DOHH2 (cell line): Measurements from ENCODE around the gene PRICKLE4.

Experiments
- H3F3A ChIP-seq: fragments of 200-600 bp; sonication (generic), shearing (Covaris generic); 2 replicates; pipeline ENCODE4 v1.6.0; 2016; ENCODE audit warnings: antibody characterized with exemption, mild to moderate bottlenecking; ENCODE audit not compliant: control insufficient read depth, insufficient read depth
- H3K27ac ChIP-seq: fragments of 200-600 bp; sonication (generic); 2 replicates; pipeline ENCODE4 v1.5.1; 2014; ENCODE audit warnings: low read depth, mild to moderate bottlenecking, low read length, moderate library complexity
- H3K27me3 ChIP-seq: fragments of 200-600 bp; sonication (generic); 2 replicates; pipeline ENCODE4 v1.6.1; 2014; ENCODE audit warnings: mild to moderate bottlenecking, low read length, mixed read lengths; ENCODE audit not compliant: control insufficient read depth
- H3K36me3 ChIP-seq: fragments of 200-600 bp; sonication (generic); 2 replicates; pipeline ENCODE4 v1.6.1; 2014; ENCODE audit warnings: mild to moderate bottlenecking, low read length, moderate library complexity, mixed read lengths; ENCODE audit not compliant: control insufficient read depth
- H3K4me1 ChIP-seq: fragments of 200-600 bp; sonication (generic); 2 replicates; pipeline ENCODE4 v1.6.1; 2014; ENCODE audit warnings: mild to moderate bottlenecking, low read length, mixed read lengths; ENCODE audit not compliant: control insufficient read depth
- H3K4me2 ChIP-seq: fragments of 200-600 bp; sonication (generic); 2 replicates; pipeline ENCODE4 v1.6.0; 2014; ENCODE audit warnings: mild to moderate bottlenecking, low read length, moderate library complexity
- H3K4me3 ChIP-seq: fragments of 200-600 bp; sonication (generic); 2 replicates; pipeline ENCODE4 v1.5.1; 2014; ENCODE audit warnings: mild to moderate bottlenecking, low read length, mixed read lengths
- H3K79me2 ChIP-seq: fragments of 200-600 bp; sonication (generic); 2 replicates; pipeline ENCODE4 v1.6.1; 2014; ENCODE audit warnings: mild to moderate bottlenecking, low read length, mixed read lengths; ENCODE audit not compliant: control insufficient read depth
- H3K9me2 ChIP-seq: fragments of 200-600 bp; sonication (generic); replicated peaks from 2 replicates; pipeline ENCODE4 v1.6.1; 2014; ENCODE audit warnings: mild to moderate bottlenecking, low read length, mixed read lengths; ENCODE audit not compliant: control insufficient read depth
- H3K9me3 ChIP-seq: fragments of 200-600 bp; sonication (generic); 2 replicates; pipeline ENCODE4 v1.6.1; 2014; ENCODE audit warnings: antibody characterized with exemption, low read length, mixed read lengths; ENCODE audit not compliant: control insufficient read depth, insufficient read depth
- H4K20me1 ChIP-seq: fragments of 200-600 bp; sonication (generic); 2 replicates; pipeline ENCODE4 v1.6.0; 2014; ENCODE audit warnings: low read depth, mild to moderate bottlenecking, antibody characterized with exemption, low read length, moderate library complexity; ENCODE audit not compliant: control insufficient read depth, insufficient read depth
- EZH2phosphoT487 ChIP-seq: fragments of 200-600 bp; sonication (generic); IDR thresholded peaks from 2 replicates; pipeline ENCODE4 v1.6.1; 2017; ENCODE audit warnings: borderline replicate concordance, mild to moderate bottlenecking, antibody characterized with exemption, low read length, moderate library complexity, mixed read lengths
- TF ChIP-seq, protein P1 (sequence below): fragments of 200-600 bp; sonication (generic); IDR thresholded peaks from one replicate; pipeline ENCODE4 v1.5.1; 2014; ENCODE audit warnings: antibody characterized with exemption, mild to moderate bottlenecking, low read depth, low read length; ENCODE audit not compliant: poor library complexity, severe bottlenecking

The PRICKLE4 gene

DNA sequence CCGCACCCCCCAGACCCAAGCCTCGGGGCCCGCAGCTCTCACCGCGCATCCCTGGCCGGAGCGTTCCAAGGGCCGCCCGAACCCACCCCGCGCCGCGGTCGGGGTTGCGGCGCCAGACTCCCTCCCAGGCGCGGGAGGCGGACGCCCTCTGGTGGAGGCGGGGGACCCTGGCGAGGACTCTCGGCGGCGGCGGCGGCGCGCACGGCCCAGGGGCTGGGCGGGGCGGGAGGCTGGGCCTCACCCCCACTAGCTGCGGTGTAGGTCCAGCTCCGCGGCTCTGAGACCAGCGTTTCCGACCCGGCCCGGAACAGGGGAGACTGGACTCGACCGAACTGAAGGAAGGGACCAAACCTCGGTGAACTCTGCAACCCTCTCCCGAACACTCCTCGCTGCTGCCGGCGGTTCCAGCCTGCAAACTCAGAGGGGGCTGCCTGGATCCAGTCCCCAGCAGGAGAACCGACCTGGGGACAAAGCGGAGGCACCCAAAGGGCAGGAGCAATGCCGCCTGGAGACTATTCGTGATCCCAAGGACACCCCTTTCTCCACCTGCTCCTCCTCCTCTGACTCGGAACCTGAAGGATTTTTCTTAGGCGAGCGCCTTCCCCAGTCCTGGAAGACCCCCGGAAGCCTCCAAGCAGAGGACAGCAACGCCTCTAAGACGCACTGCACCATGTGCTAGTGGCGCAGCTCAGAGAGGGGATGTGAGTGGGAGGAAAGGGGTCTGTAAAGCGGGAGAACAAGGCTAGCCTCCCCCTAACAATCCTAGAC, 6.1 kb downstream of the PRICKLE4 start:
- no peaks in the 10 kb centered on the region for H3K9me2 ChIP-seq
- TF ChIP-seq, protein P1, sequence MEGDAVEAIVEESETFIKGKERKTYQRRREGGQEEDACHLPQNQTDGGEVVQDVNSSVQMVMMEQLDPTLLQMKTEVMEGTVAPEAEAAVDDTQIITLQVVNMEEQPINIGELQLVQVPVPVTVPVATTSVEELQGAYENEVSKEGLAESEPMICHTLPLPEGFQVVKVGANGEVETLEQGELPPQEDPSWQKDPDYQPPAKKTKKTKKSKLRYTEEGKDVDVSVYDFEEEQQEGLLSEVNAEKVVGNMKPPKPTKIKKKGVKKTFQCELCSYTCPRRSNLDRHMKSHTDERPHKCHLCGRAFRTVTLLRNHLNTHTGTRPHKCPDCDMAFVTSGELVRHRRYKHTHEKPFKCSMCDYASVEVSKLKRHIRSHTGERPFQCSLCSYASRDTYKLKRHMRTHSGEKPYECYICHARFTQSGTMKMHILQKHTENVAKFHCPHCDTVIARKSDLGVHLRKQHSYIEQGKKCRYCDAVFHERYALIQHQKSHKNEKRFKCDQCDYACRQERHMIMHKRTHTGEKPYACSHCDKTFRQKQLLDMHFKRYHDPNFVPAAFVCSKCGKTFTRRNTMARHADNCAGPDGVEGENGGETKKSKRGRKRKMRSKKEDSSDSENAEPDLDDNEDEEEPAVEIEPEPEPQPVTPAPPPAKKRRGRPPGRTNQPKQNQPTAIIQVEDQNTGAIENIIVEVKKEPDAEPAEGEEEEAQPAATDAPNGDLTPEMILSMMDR: peak; percentile 55
- no peak for TF ChIP-seq EZH2phosphoT487
- no peaks in the 10 kb centered on the region; the same call in 1 of the 2 replicates for H4K20me1 ChIP-seq
- H3K4me2 ChIP-seq: peak overlapping the region; percentile 93
- H3K27me3 ChIP-seq: no peaks in the 10 kb centered on the region
- peak overlapping the region; percentile 77 for H3K4me3 ChIP-seq
- peaks cover 42% of the 10 kb centered on the region for H3K79me2 ChIP-seq
- peaks cover 38% of the 10 kb centered on the region for H3K36me3 ChIP-seq
- H3K4me1 ChIP-seq: peaks cover 37% of the 10 kb centered on the region
- H3F3A ChIP-seq: peaks cover 21% of the 10 kb centered on the region
- peak overlapping the region; percentile 88 for H3K27ac ChIP-seq
- H3K9me3 ChIP-seq: no peaks in the 10 kb centered on the region

DNA sequence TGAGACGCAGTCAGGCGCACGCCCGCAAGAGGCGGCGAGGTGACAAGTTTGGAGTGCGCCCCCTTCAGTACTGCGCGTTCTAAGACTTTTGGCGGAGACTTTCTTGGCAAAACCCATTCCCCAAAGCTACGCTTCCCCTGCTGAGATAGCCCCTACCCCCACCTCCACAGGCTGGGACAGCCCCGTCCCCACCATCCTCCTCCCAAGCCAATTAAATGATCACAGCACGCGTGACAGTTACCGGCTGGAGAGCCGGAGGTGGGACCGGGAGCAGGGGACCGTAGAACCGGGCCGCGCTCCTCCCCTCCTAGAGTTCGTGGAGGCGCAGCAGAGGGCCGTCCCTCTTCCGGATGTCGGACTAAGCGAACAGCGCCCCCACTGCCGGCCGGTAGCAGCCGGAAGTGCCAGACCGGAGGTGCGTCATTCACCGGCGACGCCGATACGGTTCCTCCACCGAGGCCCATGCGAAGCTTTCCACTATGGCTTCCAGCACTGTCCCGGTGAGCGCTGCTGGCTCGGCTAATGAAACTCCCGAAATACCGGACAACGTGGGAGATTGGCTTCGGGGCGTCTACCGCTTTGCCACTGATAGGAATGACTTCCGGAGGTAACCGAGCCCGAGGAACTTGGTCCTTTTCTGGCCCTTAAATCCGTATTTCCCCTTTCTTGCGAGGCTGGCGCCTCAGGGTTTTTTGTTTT, 6.8 kb downstream of the PRICKLE4 start, which contains the start of gene TOMM6:
Gene TOMM6, plus strand, starts transcription at position 476 of the 699 bp plus-strand sequence. Its CDS starts 4 bp downstream, at position 480.
- Histone ChIP-seq H3K4me1 (peaks cover 34% of the 10 kb centered on the region), H3K4me2 (peak within 1 kb of the TSS; percentile 93), H3K9me2 (no peaks in the 10 kb centered on the region), H4K20me1 (no peaks in the 10 kb centered on the region; the same call in 1 of the 2 replicates), H3K79me2 (peaks cover 42% of the 10 kb centered on the region), H3K36me3 (peaks cover 46% of the 10 kb centered on the region), H3K9me3 (no peaks in the 10 kb centered on the region), H3K27me3 (no peaks in the 10 kb centered on the region), H3K27ac (peak within 1 kb of the TSS; percentile 88), H3F3A (peaks cover 27% of the 10 kb centered on the region), H3K4me3 (peak within 1 kb of the TSS; percentile 77)
- no peak for TF ChIP-seq EZH2phosphoT487
- TF ChIP-seq, protein P1: peak; percentile 82

DNA sequence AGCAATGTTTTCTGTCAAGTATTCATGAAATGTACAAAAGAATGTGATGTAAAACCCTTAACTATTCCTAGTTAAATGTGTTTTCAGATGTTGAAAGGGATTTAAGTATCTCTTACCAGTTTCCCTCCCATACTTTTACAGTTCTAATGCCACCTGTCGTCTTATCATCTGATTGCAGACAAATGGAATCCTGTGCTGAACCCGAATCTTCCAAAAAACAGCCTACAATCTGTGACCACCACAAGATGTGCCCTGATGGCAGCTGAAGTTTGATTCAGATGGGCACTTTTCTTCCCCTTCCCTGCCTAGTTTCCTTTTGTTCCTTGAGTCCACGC, 8.8 kb downstream of the PRICKLE4 start:
- Histone ChIP-seq H3K36me3 (peaks cover 52% of the 10 kb centered on the region), H3K79me2 (peaks cover 42% of the 10 kb centered on the region), H3K4me3 (peak overlapping the region; percentile 77), H3K27ac (no peak overlapping the region), H3K4me2 (peak overlapping the region; percentile 53), H3K4me1 (peaks cover 31% of the 10 kb centered on the region), H4K20me1 (no peaks in the 10 kb centered on the region; the same call in 1 of the 2 replicates), H3K27me3 (no peaks in the 10 kb centered on the region), H3K9me3 (no peaks in the 10 kb centered on the region), H3F3A (peaks cover 29% of the 10 kb centered on the region), H3K9me2 (no peaks in the 10 kb centered on the region)
- TF ChIP-seq, protein P1: no peak
- no peak for TF ChIP-seq EZH2phosphoT487
